Hindlimb muscle (tissue), 1 donor: ENCODE measurements around the gene RUSC2. TPM values are rescaled to one million over a fixed set of nuclear protein-coding genes. Genes with fewer than 3 reads are reported as not detected.
"Not testable (repeated sequence)": the region's sequence is repeated elsewhere in the genome, so short reads cannot be mapped to it uniquely, and the experiment has no call there.

Experiments
- DNase-seq: peaks from one replicate; pipeline ENCODE4 v3.0.0-alpha.2; 2013
- polyA plus RNA-seq: library from polyadenylated mRNA; unstranded; fragments of 120-200 nt; gene quantifications from one replicate; pipeline ENCODE4 v1.2.1, GENCODE V29; 2013; ENCODE audit not compliant: insufficient read length

The RUSC2 gene
- polyA plus RNA-seq, 1 donor: 78.9 TPM

- DNase-seq: not testable (repeated sequence)
Measured at GRCh38 chr9:35498245-35498644, 8.3 kb downstream of the RUSC2 start.

DNA sequence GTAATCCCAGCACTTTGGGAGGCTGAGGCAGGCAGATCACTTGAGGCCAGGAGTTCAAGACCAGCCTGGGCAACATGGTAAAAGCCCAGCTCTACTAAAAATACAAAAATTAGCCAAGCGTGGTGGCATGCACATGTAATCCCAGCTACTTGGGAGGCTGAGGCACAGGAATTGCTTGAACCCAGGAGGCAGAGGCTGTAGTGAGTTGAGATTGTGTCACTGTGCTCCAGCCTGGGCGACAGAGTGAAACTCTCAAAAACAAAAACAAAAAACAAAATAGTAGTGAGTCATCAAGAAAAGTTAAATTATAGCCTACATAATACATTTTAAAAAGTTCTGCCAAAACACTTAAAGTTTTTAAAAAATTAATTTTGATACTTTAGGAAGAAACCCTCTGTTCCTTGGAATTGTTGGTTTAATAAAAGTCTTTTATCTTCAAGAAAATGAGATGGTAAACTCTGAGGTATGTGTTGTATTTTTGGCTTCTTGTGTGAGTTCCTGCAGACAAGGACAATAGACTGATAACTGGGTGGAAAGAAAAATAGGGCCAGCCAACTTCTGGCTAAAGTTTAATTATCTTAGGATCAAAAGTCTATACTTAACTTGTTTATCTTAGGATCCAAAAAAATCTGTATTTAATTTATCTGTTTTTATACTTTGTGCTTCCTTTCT lies 9.3 kb downstream of the RUSC2 start:
- no peak for DNase-seq

- no peak for DNase-seq
Measured at GRCh38 chr9:35499701-35500030, 9.8 kb downstream of the RUSC2 start.

DNA sequence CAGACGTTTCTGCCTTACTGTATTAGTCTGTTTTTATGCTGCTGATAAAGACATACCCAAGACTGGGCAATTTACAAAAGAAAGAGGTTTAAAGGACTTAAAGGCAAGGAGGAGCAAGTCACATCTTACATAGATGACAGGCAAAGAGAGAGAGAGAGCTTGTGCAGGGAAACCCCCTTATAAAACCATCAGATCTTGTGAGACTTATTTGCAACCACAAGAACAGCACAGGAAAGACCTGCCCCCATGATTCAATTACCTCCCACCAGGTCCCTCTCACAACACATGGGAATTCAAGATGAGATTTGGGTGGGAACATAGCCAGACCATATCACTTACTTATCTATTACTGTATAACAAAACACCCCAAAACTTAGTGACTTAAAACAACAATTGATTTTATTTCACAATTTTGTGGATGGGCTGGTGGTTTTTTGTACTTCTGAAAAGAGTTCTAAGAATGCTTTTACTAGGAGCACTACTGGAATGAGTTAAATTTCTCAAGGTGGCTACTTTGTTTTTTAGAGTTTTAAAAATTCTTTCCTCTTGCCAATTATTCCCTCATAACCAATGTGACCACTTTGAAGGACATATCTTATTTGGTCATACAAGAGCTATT lies 10.3 kb downstream of the RUSC2 start:
- no peak for DNase-seq

- DNase-seq: no peak
Measured at GRCh38 chr9:35501946-35502345, 12.0 kb downstream of the RUSC2 start.

GRCh38 chr9:35506359-35506758 lies 16.4 kb downstream of the RUSC2 start:
- DNase-seq: no peak

DNA sequence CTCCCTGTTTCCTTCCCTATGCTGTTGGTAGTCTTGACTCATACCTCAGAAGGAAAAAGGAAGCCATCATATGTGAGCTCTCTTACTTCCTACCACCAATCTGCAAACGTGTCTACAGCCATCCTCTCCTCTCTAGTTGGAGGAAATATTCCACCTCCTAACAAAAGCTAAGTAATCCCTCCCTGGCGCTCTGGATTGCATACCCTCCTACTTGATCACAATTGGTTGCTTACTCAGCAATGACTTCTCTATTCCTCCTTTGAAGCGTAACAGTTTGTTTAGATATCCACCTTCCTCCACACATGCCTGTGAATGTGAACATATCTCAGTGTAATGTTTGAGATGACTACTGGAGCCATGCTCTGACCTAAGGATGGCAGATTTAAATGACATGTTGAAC lies 18.2 kb downstream of the RUSC2 start:
- DNase-seq: no peak

- DNase-seq: no peak
Measured at GRCh38 chr9:35510383-35510753, 20.5 kb downstream of the RUSC2 start.

GRCh38 chr9:35510754-35511428 lies 21.0 kb downstream of the RUSC2 start:
- DNase-seq: peak; percentile 87

GRCh38 chr9:35511453-35511852 lies 21.5 kb downstream of the RUSC2 start:
- no peak for DNase-seq

- DNase-seq: no peak
Measured at GRCh38 chr9:35515766-35516165, 25.9 kb downstream of the RUSC2 start.

GRCh38 chr9:35516479-35516878 lies 26.6 kb downstream of the RUSC2 start:
- no peak for DNase-seq

GRCh38 chr9:35517131-35517530 lies 27.2 kb downstream of the RUSC2 start:
- no peak for DNase-seq

GRCh38 chr9:35517552-35518224 lies 27.8 kb downstream of the RUSC2 start:
- DNase-seq: no peak

DNA sequence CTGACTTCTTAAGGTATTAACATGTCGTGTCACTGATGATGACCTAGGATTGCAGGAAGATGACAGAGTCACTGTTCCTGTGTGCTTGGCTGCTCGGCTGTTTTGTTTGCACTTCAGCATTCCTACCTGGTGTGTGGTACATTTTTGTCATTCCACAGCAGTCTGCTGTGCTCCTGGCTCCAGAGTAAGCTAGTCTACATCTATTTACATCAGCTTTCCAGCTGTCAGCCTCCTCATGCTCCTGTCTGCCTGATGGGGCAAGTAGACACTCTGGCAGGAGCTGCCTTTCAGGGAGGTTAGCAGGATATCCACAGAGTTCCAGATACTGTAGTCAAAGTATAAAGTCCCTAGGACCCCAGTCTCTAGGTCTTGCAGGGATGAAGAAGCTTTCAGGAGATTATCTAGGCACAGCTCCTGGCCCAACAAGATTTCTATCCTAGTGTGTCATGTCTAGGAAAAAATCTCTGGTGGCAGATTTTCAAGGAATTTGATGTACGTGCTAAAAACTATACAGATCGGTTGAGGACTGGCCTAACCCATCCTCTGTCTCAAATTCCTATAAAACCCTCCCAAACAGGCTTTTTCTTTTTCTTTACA lies 28.4 kb downstream of the RUSC2 start:
- no peak for DNase-seq

- no peak for DNase-seq
Measured at GRCh38 chr9:35518981-35519679, 29.2 kb downstream of the RUSC2 start.

GRCh38 chr9:35519692-35520363 lies 29.9 kb downstream of the RUSC2 start:
- no peak for DNase-seq

- DNase-seq: no peak
Measured at GRCh38 chr9:35520364-35520710, 30.4 kb downstream of the RUSC2 start.

GRCh38 chr9:35521708-35522107 lies 31.8 kb downstream of the RUSC2 start:
- no peak for DNase-seq

DNA sequence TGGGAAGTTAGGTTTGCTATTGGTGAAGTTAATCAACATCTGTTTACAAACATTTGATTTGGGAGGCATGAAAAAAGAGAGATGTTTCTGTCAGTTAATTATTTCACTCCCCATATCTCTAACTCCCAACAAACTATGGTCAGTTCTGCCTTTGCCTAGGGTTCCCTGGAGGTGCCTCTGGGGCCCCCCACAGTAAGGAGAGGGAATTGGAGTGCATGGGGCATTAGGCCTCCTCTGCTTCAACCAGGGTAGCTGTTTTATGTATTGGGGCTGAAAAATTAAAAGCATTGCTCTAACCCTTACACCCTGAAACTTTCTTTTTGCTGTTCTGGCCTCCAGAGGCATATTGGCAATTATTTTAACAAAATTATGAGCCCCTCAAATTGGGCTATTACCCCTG lies 32.3 kb downstream of the RUSC2 start:
- no peak for DNase-seq

DNA sequence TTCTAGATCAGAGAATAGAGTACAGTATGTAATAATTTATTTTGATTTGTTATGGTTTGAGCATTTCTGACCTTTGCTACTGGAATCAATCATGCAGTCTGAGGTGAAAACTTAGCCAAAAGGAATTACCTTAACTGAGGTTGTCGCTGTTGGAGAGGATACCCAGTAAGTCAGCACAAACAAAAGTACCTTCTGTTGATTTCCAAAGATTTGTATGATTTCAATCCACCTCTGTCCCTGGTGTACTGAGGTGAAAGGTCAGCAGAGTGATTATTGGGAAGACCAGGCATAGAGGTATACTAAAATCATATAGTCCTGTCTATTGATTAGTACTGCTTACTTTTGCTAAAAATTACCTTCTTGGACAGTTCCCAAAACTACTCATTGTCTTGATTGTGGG lies 32.8 kb downstream of the RUSC2 start:
- no peak for DNase-seq

DNA sequence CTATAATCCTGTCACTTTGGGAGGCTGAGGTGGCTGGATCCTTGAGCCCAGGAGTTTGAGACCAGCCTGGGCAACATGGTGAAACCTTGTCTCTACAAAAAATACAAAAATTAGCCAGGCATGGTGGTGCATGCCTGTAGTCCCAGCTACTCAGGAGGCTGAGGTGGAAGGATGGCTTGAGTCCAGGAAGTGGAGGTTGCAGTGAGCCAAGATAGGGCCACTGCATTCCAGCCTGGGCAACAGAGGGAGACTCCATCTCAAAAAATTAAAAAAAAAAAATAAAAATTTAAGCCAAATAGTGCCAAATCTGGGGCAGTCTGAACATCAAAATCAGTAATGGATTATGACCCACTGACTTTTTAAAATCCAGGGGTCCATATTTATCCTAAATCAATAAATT lies 33.6 kb downstream of the RUSC2 start:
- not testable (repeated sequence) for DNase-seq
